ENCODE measurements around the gene TFDP2. TPM values are rescaled to one million over a fixed set of nuclear protein-coding genes. Genes with fewer than 3 reads are reported as not detected.

The TFDP2 gene
- total RNA-seq, 1 donor, result 93.7 TPM

DNA sequence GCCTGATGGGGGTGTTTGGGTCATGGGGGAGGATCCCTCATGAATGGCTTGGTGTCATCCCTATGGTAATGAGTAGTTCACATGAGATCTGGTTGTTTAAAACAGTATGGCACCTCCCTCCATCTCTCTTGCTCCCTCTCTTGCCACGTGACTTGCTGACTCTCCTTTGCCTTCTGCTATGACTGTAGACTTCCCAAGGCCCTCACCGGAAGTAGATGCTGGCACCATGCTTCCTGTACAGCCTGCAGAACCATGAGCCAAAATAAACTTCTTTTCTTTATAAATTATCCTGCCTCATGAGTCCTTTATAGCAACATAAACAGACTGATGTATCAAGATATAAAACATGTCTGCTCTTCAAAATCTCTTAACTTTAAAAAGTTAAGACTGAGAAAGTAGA lies 96.1 kb downstream of the TFDP2 start:
- no peak for DNase-seq (ENCODE audit: low read depth)
- TF ChIP-seq, protein P1, sequence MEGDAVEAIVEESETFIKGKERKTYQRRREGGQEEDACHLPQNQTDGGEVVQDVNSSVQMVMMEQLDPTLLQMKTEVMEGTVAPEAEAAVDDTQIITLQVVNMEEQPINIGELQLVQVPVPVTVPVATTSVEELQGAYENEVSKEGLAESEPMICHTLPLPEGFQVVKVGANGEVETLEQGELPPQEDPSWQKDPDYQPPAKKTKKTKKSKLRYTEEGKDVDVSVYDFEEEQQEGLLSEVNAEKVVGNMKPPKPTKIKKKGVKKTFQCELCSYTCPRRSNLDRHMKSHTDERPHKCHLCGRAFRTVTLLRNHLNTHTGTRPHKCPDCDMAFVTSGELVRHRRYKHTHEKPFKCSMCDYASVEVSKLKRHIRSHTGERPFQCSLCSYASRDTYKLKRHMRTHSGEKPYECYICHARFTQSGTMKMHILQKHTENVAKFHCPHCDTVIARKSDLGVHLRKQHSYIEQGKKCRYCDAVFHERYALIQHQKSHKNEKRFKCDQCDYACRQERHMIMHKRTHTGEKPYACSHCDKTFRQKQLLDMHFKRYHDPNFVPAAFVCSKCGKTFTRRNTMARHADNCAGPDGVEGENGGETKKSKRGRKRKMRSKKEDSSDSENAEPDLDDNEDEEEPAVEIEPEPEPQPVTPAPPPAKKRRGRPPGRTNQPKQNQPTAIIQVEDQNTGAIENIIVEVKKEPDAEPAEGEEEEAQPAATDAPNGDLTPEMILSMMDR (IDR thresholded peaks at IDR 0.05; ENCODE audit: insufficient read depth, low read depth, low read length), result no peak
- no peak overlapping the region for H3K4me3 ChIP-seq (ENCODE audit: low read depth, low read length)

DNA sequence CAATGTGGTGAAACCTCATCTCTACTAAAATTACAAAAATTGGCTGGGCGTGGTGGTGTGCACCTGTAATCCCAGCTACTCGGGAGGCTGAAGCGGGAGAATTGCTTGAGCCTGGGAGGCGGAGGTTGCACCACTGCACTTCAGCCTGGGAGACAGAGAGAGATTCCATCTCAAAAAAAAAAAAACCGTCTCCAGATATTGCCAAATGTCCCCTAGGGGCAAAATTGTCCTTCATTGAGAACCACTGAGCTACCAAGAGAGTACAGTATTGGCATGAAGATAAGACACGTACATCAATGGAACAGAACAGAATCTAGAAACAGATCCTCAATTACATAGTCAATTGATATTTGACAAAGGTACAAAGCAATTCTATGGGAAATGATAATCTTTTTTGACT lies 98.0 kb downstream of the TFDP2 start:
- TF ChIP-seq, protein P1 (IDR thresholded peaks at IDR 0.05; ENCODE audit: insufficient read depth, low read depth, low read length), result no peak
- DNase-seq (ENCODE audit: low read depth), result no peak
- no peak overlapping the region for H3K4me3 ChIP-seq (ENCODE audit: low read depth, low read length)

DNA sequence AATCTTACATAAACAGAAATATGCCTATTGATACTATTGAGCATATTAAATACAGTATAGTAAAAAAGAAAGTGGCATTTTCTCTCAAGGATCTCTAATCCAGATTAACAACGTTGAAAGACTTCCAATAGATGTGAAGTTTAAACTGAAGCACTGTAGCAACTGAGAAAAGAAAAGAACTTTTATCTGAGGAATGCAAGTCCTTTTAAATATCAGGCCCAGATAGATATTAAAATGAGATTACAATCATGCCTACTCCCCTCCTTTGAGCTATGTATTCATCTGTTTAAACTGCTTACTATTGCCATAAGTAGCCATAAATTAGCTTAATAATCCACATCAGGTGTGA lies 102.3 kb downstream of the TFDP2 start:
- TF ChIP-seq, protein P1 (IDR thresholded peaks at IDR 0.05; ENCODE audit: insufficient read depth, low read depth, low read length), result no peak
- DNase-seq (ENCODE audit: low read depth), result no peak
- no peak overlapping the region for H3K4me3 ChIP-seq (ENCODE audit: low read depth, low read length)

DNA sequence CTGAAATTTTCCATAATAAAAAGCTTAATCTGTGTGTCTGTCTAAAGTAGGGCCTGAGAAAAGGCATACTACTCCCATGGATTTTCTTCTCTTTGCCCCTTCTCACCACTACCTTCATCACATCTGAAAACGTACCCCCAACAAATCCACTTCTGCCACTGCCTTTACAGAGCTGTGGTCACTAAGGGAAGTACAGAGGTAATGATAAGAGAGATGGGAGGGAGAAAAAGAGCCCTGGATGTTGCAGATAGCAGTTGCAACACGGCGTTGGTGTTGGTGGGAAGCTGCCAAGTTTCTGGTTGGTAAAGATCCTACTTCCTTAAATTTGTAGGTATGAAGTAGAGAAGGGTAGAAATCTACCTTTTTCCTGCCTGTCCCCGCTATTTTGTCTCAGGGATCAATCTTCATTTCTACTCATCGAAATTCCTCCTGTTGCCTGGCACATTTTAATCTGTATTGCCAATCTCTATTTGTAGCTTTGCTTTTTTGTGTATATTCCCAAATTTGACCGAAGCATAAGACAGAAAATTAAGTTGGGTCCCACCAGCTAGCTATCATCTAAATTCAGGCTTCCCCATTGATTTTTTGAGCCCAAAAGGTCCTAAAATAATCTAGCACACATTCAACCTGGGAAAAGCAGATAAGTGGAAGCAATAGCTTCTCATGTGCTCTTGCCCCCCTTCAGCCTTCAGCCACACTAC lies 102.9 kb downstream of the TFDP2 start:
- TF ChIP-seq, protein P1 (IDR thresholded peaks at IDR 0.05; ENCODE audit: insufficient read depth, low read depth, low read length), result no peak
- no peak overlapping the region for H3K4me3 ChIP-seq (ENCODE audit: low read depth, low read length)
- DNase-seq (ENCODE audit: low read depth), result no peak

DNA sequence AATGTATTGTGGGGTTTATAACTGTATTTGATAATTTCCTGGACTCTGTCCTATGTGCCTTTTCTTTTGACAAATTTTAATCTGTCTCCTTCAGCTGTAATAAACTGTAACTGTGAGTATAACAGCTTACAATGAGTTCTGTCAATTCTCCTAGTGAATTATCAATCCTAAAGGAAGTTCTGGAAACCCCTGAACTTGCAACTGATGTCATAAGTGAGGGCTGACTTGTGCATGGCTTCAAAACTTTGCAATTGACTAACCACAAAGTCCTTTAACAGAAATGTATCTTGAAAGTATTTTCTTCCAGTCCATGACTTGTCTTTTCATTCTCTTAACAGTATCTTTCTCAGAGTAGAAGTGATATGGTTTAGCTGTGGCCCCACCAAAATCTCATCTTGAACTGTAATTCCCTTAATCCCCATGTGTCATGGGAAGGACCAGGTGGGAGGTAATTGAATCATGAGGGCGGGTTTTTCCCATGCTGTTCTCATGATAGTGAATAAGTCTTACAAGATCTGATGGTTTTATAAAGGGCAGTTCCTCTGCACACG lies 108.3 kb downstream of the TFDP2 start:
- H3K4me3 ChIP-seq (ENCODE audit: low read depth, low read length), result no peak overlapping the region
- DNase-seq (ENCODE audit: low read depth), result no peak

DNA sequence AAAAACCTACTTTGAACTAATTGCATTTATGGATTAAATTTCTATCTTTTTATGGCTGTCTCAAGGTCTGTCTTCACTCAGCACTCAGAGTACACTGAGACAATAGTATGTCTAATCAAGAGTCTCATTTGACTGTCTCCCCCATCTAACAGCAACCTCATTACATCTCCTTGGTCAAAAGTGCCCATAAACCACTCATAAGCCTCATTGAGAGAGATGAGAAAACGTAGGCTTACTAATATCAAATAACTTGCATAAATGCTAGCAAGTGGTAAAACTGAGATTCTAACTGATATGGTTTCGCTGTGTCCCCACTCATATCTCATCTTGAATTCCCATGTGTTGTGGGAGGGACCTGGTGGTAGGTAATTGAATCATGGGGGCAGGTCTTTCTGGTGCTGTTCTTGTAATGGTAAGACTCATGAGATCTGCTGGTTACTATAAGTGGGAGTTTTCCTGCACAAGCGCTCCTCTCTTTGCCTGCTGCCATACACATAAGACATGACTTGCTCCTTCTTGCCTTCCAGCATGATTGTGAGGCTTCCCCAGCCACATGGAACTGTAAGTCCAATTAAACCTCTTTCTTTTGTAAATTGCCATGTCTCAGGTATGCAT lies 113.9 kb downstream of the TFDP2 start:
- no peak overlapping the region for H3K4me3 ChIP-seq (ENCODE audit: low read depth, low read length)
- TF ChIP-seq, protein P1 (IDR thresholded peaks at IDR 0.05; ENCODE audit: insufficient read depth, low read depth, low read length), result no peak
- no peak for DNase-seq (ENCODE audit: low read depth)

More for the DNA sequence above, 108.3 kb downstream of the TFDP2 start:
- TF ChIP-seq, protein P1 (IDR thresholded peaks at IDR 0.05; ENCODE audit: insufficient read depth, low read depth, low read length), result no peak

Data from fibroblast of villous mesenchyme (primary cell).